ENCODE results near the gene CD93.

The CD93 gene

DNA sequence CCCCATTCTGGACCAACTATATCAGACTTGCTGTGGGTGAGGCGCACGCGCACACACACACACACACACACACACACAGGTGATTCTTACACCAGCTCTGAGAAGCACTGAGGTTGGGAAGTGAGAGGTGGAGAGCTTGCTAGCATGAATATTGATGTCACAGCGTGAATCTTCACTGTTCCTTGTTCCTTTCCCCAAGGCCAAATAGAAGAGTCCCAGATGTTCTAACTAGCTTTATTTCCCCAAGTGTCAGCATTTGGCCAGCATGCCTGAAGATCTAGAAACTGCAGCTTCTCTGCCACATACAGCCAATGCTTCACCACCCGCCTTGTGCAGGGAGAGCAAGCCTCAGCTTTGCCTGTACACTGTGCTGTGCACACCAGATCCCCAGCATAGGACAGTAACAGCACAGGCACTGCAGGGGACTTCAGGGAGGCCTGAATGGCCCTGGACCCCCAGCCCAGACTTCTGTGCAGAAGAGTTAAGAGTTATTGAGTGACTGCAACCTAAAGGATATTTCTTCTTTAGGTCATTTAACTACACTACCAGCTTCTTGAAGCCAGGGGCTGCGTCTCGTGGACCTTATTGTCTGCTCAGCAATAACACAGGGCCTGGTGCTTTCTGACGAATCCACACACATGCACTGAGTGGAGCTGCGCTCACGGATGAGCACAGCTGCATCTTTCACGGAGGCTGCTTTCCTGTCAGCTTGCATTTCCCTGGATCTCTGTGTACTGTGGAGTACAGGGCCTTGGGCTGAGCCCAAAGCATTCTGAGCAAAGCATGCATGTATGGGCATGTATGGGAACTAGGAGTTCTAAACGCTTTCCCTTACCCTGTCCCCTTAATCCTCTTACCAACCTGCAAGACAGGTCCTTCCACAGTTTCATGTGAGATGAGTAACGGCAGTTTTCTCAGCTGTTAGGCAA is 13.9 kb upstream of the CD93 start:
- DNase-seq (ENCODE audit: low read depth) = no peak

DNA sequence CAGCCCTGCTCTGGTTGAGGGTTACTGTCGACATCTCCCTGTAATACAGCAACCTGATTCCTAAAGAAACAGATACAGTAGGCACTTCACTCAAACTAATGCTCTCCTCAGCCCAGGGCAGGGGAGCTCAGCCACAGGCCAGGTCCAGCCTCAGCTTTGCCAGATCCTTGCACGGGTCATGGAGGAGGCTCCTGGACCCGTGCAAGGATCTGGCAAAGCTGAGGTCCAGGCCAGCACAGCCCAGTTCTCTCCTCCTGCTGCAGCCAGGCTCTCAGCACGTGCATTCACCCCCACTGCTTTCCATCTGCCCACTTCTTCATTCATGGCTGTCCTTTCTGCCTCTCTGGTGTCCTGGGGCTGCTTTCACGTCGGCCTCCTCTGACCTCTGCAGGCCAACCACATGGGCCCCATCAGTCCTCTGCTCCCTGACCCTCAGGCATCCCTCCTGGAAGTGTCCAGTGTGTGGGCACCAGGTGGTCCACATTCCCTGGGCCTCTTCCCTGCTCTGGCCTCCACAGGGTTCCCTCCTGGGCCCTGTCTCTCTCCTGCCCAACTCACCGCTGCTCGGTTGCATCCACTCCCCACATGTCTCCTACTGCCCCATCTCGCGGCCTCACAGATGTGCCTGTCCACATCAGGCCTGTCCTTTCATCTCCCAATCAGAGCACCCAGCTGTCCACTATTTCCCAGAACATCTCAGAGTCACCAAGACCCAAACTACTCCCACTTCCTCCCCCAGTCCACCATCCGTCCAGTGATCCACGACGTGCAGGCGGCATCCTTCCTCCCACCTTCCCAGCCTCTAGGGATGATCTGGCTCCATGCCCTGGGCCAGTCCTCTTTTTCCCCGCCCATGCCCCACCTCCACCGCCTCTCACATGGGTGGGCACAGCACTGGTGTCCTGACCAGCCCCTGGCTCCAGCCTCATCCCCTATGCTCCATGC is 11.8 kb upstream of the CD93 start:
- no peak for DNase-seq (ENCODE audit: low read depth)

DNA sequence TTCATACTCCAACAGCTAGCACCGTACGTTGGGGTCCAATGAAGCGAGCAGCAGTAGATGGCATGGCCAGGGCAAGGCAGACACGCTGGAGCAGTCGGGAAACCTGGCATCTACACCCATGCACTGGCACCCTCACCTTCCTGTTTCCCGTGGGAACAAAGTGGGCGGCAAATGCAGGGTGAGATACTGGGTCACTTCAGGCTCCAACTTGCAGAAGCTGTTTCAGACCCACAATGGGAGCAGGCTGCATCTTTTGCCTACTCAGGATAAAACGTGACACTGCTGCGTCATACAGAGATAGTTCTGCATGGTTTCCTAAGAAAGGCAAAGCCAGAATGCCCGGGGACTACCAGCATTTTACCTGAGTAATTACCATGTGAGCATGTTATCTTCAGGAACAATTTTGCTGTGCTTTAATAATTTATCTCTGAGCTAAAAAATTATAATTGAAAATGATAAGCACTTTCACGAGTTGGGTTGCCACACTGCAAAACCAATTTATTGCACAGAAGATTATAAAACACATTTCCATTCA is 10.9 kb upstream of the CD93 start:
- DNase-seq (ENCODE audit: low read depth) = no peak

DNA sequence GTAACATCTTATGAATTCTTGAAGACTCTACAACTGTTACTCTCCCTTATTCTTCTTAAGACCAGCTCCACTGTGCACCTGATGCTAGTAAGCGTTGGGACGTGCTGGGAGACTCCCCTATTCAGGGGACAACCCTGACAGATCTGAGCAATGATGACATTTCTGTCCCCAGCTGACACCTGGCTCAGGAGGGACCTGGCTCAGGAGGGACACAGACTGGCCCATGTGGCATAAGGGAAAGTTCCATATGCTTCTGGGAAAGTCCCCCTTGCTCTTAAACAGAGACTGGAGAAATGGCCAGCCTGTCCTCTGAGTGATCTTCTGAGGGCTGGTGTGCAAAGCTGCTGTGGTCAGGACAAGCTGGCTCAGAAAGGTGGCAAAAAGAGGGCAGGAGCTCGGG is 10.0 kb upstream of the CD93 start:
- no peak for DNase-seq (ENCODE audit: low read depth)

DNA sequence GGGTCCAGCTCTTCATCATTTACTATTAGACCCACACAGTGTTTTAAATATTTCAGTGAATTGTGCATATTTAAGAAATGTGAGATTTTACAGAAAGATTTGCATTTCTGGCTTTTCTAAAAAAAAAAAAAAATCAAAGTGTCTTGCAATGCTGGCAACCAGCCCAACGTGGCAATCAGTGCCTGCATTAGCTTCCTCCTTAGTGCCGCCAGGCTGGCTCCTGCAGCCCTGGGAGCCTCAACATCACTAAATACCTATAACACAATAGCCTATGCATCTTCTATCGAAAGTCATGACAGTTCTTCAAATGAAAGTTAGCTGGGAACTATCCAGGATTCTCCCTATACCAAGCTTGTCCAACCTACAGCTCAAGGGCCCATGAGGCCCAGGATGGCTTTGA is 9.4 kb upstream of the CD93 start:
- DNase-seq (ENCODE audit: low read depth) = no peak

DNA sequence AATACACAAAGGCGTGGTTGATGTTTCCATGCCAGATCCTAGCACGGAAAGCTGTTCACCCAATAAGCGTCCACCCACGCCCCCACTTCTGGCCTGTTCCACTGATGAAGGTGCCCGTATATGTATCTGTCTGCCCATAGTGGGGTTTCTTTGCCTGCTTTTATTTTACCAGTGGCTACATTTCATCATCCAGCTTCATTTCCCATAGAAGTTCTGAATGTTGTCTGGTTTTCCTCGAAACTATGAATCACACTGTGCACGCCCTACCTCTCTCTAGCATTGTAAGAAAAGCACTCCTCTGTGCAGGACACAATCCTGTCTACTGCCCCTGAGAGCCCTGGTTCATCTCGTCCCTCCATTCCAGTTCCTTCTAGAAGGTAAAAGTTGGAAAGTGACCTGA is 8.8 kb upstream of the CD93 start:
- no peak for DNase-seq (ENCODE audit: low read depth)

DNA sequence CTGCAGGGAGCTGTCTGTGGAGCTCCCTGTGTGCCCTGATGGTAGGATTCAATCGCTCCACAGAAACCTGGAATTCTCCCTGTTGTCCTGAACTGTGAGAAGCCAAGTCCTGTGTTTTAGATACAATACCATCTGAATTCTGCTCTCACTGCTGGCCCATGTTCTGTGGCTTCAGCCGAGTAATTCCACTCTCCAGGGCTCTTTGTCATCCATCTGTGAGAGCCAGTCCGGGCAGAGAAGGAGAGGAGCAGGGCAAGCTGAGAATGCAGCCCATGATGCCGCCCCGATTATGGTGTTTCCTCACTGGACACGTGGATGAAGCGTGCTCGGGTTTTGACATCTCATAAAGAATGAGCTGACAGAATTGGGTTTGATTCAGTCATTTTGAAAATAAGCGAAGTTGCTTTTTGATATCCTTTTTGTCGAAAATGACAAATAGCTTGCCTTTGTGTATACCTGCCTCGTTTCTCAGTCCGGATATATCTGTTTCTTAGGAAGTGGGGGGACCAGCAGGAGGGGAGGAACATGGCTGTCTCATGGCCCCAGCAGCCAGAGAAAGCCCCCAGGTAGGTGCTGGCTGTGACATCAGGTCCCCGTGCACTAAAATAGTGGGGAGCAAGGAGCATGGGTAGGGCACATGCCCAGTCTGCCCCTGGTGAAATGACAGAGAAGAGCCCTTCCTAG is 8.2 kb upstream of the CD93 start:
- DNase-seq (ENCODE audit: low read depth) = no peak

DNA sequence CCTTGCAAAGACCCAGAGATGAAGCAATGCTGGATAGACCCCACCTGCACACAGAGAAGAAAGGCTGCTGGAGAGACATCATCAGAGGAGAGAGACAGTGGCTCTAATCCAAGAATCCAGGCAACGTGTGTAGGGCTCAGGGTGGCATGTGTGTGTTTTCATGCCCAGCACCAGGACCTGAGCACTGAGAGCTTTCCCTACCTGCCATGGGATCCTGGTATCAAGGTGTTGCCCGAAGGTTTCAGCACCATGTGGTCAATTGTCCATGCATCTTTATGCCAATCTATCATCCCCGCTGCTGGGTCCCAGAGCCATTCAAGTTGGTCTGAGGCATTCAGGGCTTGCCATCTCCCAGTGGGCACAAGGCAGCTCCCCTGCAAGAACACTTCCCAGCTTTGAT is 7.5 kb upstream of the CD93 start:
- no peak for DNase-seq (ENCODE audit: low read depth)

DNA sequence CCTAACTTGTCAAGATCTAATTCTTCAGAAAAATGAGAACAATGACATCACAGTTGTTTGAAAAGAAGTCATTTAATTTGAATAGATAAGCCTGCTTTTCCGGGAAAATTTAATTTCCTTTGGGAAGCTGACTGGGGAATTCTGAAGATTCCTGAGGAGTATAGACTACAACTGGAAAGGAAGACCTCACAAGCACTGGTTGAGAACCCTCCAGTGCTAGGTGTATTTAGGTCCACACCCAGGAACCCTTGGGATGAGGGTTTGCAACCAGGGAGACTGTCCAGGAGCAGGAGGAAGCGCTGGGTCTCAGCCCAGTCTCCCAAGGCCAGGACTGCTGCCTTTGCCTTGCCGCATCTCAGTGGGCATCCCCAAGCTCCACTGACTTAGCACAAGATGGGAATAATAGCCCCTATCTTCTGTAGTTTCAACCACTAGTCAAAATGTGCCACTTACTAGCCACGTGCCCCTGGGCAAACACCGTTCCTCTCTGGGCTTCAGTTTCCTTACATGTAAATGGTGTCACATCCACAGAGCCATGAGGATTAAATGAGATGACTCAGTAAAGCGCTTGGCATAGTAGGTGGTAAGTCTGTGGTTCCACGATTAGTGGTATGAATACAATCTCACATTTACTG is 6.9 kb upstream of the CD93 start:
- no peak for DNase-seq (ENCODE audit: low read depth)

DNA sequence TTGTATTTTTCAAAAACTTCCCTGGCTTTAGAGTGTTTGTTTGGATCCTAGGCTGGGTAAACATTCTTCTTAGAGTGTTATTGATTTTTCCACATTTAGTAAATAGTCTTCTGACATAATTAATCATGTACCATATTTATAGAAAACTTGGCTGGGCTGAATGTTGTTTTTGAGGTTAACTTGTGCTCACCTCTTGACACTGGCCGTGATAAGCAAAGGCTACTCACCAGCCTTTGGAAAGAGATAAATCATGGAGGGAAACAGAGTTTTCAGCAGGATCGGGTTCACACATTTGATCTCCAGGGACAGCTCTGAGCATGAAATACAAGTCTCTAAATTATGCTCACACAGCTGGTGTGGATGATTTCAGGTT is 6.2 kb upstream of the CD93 start:
- DNase-seq (ENCODE audit: low read depth) = no peak

DNA sequence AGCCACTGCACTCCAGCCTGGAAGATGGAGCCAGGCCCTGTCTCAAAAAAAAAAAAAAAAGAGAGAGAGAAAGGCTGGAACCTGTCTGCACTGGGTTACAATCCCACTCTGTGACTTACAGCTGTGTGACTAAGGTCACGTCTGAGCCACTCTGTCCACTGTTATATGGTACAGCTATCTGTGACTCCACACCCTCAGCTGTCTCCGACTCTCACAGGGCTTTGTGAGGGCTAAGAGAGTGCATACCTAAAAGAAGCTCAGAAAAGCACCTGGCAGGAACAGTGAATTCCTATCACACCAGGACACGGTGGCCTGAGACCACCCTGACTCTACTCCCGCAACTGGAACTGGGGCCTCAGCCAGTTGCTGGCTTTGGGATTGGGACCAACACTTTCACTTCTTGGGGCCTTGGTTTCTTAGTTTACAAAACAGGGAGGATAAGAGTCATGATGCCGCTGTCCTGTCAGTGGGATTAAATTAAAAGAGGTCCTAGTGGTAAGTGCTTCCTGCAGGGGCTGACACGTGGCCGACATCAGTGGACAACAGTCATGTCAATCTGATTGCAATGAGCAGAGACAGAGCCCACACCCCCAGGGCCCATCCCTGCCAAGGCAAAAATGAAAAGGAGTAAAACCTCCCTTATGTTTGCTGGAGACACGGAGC is 5.7 kb upstream of the CD93 start:
- DNase-seq (ENCODE audit: low read depth) = no peak

DNA sequence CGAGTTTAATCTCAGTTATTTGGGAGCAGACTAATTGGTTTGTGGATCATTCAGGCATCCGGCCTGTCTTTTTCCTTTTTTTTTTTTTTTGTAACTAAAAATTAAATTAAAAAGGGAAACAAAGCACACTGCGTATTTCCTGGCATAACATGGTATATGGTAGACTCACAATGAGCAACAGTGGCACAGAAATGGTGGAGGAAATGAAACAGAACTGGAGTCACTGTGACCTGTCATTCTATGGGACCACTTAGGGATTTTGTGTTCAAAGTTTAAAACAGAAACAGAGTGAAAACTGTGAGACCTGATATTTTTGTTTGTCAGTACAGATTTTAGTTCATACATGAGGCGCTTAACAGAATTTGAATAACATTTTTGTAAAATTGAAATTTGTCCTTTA is 4.8 kb upstream of the CD93 start:
- no peak for DNase-seq (ENCODE audit: low read depth)

DNA sequence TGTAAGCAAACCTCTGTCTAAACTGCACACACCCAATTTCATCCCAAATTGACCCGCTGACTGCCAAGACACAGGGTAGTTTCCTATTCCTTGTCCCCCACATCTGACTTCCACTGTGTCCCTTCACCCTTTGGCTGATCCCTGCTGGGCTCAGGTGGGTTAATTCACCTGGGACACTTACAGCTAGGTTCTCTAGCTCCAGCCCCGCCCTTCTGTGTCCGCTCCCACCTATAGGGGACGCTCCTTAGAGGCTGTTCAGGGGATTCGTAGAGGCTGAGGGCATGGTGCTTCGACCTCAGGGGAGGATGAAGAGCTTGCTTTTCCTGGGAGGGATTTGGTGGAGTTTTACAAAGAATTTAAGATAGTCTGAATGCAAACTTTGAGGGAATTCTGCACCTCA is 4.0 kb upstream of the CD93 start:
- no peak for DNase-seq (ENCODE audit: low read depth)

DNA sequence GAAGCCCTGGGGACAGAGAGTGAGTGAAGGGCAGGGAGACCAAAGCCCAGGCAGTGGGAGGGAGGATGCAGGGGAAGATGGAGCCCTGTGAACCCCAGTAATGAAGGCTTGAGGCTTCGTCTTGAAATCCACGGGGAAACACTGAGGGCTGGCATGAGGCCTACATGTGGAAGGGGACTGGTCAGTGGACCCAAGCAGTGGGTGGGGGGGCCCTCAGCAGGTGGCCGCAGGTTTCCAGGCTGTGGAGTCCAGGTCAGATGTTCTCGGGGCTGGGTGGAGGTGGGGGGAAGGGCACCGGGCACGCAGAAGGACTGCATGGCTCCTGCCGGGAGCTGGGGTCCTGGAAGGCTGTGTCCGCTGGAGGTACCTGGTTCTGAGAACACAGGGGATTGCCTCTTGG is 2.7 kb upstream of the CD93 start:
- no peak for DNase-seq (ENCODE audit: low read depth)

DNA sequence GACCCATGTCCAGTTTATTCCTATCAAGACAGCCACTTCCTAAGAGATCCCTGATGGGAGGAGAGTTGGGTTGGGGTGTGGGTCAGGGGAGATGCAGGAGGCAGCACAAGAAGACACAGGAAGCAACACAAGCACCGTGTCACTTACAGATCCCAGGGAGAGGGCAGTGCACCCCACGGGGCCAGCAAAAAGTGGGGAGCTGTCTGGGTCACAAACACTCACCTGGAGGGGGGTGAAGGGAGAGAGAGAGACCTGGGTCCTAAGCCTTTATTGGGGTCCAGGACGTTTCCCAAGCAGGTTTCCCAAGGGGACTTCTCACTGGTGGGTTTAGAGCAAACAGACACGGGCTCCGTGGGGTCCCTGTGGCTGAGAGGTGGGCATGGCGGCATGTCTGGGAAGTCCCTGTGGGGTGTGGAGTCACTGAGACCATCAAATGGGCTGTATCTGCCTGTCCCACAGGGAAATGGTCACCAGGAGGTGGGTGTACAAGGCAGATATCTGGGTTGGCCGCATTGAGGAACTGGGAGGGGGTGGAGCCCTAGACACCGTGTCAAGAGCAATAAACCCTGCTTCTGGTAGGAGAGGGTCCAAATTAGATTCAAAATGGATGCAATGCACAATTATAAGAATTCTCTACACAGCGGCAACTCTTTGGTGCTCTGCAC is 1.6 kb upstream of the CD93 start:
- no peak for DNase-seq (ENCODE audit: low read depth)

DNA sequence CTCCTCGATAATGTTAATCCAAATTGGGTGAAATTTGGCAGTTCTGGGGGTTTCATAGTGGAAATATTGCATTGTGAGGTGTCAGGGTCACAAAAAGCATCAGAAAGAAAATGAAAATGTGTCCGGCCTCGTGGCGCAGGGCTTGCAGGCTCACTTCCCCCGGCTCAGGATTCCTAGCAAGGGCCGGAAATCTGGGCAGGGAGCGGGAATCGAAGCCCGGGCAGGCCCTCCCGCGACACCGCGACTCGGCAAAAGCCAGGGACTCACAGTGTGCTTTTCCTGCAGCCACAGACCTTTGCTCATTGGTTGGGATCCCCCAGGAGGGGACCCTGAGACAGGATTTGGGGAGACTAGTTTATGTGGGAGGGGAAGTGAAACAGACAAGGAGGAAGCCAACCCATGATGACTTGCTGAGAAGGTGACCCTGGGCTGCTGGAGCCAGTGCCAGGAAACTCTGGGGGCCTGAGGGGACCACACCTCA is 847 bp upstream of the CD93 start:
- no peak for DNase-seq (ENCODE audit: low read depth)

DNA sequence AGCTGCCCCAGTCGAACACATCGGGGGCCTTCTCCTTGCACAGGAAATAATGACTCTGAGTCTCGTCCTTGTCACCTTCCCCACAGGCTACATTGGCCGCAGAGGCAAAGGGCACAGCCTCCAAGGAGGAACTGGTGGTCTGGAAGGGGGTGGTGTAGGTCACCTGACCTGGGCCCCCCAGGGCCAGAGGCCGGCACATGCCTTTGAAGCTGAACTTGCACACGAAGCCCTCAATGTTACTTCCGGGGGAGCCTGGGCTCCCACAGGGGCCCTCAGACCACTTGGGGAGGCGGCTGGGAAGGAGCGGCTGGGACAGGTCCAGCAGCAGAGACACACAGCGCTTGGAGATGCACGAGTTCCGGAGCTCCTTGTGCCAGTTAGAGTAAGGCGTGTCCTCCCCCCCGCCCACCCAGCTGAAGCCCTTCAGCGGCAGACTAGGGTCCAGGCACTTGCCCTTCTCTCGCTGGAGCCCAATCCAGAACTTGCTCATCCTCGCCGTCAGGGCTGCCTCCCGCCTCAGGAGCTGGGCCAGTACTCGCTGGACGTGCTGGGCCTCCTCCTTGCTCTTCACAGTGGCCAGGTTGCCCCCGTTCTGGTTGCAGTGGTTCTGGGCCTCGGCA is 578 bp downstream of the CD93 start:
- no peak for DNase-seq (ENCODE audit: low read depth)

DNA sequence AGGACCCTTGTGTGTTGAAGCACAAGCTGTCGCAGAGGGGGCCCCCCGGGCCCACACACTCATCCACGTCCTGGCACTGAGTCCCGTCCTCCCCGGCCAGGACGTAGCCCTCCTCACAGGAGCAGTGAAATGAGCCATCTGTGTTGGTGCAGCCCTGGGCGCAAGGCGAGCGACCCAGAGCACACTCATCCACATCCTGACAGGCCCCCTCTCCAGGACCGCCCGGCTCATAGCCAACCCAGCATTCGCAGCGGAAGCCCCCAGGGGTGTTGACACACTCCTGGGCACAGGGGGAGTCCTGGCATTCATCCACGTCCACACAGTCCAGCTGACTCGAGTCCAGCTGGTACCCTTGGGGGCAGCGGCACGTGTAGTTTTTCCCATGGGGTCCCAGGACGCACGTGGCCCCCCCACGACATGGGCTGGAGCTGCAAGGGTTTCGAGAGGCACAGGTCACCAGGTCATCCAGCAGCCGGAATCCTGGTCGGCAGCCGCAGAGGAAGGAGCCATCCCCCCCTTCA is 1.2 kb downstream of the CD93 start:
- no peak for DNase-seq (ENCODE audit: low read depth)

DNA sequence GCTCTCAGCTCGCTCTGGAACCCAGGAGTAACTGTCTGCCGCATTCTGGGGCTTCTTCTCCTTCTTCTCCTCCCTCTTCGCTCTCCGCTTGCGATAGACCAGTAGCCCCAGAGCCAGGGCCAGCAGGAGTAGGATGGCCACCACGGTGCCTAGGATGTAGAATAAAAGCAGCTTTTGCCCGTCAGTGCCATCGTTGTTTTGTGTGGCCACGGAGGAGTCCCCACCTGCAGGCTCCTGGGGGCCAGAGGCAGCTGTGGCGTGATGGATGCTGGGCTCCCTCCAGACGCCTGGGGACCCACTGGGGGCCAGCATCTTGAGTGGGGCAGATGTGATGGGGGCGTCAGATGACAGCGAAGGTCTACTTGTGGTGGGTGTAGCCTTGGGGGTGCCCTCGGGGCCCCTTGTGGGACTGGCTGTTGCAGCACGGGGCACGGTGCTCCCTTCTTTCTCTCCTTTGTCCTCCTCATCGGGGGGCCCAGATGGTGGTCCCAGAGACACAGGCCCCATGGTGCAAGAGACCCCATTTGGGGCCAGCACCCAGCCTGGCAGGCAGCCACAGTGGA is 1.8 kb downstream of the CD93 start:
- no peak for DNase-seq (ENCODE audit: low read depth)

Measured in stimulated activated CD8-positive, alpha-beta memory T cell treated with anti-CD3 and anti-CD28 coated beads, Interleukin-15, amount 100 ng/mL, for 24 hours (primary cell).